LNCAP (cell line): ENCODE measurements around the gene PNRC1.

ENCODE experiments used
- TF ChIP-seq, protein P1 (sequence below): fragments of 450-650 bp; IDR thresholded peaks from 2 replicates; pipeline ENCODE4 v1.5.1; 2017; ENCODE audit warnings: mild to moderate bottlenecking

The PNRC1 gene

DNA sequence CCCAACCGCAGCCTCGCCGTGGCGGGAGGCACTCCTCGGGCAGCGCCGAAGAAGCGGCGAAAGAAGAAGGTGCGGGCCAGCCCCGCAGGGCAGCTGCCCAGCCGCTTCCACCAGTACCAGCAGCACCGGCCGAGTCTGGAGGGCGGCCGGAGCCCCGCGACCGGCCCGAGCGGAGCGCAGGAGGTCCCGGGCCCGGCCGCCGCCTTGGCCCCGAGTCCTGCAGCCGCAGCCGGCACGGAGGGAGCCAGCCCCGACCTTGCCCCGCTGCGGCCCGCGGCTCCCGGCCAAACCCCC lies 525 bp downstream of the PNRC1 start:
- TF ChIP-seq, protein P1, sequence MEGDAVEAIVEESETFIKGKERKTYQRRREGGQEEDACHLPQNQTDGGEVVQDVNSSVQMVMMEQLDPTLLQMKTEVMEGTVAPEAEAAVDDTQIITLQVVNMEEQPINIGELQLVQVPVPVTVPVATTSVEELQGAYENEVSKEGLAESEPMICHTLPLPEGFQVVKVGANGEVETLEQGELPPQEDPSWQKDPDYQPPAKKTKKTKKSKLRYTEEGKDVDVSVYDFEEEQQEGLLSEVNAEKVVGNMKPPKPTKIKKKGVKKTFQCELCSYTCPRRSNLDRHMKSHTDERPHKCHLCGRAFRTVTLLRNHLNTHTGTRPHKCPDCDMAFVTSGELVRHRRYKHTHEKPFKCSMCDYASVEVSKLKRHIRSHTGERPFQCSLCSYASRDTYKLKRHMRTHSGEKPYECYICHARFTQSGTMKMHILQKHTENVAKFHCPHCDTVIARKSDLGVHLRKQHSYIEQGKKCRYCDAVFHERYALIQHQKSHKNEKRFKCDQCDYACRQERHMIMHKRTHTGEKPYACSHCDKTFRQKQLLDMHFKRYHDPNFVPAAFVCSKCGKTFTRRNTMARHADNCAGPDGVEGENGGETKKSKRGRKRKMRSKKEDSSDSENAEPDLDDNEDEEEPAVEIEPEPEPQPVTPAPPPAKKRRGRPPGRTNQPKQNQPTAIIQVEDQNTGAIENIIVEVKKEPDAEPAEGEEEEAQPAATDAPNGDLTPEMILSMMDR = no peak

DNA sequence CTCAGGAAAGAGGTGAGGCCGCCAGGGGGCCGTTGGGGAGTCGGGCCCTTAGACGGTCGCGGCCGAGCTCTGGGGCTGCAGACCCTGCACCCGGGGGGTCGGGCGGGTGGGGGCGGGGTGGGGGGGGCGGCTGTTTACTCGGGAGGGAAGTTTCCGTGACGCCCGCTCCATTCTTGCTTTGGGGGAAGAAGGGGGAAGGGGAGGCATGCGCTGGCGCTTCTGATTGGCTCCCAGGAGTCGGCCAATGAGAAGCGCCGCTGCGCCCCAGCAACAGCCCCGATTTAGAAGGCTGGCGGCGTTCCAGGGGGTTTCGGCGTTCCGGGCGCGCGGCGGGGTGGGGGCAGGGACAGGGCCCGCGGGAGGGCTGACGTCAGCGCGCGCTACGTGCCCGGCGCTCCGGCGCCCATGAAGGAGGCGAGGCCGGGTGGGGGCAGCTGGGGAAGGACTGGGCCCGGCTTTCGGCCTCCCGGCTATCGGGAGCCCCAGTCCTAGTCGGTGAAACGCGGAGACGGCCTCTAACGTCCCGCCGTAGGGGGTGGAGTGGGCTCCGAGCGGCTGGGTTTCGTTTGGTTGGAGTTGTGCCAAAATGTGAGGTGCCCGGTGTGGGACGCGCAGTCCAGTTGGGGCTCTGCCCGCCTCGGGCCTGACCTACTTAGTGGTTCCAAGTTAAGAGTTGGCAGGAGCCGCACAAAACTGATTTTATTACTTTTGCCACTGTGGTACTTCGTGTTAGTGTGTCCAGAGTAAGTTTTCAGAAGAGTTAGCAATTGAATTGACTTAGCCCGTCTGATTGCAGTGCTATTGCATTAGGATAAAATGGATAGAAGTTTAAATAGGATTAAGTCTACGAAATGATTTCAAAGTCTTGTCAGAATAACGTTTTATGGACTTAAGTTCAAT lies 1.1 kb downstream of the PNRC1 start:
- TF ChIP-seq, protein P1 = no peak

DNA sequence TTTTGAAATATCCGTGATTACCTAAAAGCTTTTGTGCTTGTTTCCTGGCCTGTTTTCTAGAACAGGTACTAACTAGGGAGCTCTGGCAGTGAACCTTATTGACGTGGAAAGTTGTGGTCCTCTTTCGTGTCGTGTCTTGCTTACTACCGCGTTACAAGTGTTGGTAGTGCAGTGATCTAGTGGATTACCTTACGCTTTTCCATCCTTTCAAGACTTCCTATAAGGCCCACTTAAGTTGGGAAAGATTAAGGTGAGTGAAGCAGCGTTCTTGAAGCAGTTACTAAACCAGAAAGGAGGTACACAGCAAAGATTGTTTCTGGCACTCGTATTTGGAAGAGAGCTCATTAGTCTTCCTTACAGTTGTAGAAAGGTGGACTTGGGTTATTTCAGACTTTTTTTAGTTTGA lies 1.9 kb downstream of the PNRC1 start:
- TF ChIP-seq, protein P1 = no peak

DNA sequence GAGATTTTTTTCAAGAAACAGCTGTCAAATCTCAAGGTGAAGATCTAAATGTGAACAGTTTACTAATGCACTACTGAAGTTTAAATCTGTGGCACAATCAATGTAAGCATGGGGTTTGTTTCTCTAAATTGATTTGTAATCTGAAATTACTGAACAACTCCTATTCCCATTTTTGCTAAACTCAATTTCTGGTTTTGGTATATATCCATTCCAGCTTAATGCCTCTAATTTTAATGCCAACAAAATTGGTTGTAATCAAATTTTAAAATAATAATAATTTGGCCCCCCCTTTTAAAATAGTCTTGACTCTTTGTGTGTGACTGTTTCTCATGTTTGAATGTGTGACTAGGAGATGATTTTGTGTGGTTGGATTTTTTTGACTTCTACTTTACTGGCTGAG lies 4.0 kb downstream of the PNRC1 start:
- TF ChIP-seq, protein P1 = no peak

DNA sequence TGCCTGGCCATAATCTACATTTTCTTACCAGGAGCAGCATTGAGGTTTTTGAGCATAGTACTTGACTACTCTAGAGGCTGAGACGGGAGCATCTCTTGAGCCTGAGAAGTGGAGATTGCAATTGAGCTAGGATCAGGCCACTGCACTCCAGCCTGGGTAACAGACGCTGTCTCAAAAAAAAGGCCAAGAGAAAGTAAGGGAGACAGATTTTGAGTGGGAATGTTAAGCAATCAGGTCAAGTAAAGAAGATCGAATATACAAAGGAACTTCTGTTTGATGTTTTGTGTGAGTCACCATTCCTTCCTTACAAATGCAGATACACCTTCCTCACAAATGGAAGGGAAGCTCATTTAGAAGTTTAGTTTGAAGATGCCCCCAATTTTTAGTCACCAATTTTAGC lies 4.4 kb downstream of the PNRC1 start:
- TF ChIP-seq, protein P1 = no peak

DNA sequence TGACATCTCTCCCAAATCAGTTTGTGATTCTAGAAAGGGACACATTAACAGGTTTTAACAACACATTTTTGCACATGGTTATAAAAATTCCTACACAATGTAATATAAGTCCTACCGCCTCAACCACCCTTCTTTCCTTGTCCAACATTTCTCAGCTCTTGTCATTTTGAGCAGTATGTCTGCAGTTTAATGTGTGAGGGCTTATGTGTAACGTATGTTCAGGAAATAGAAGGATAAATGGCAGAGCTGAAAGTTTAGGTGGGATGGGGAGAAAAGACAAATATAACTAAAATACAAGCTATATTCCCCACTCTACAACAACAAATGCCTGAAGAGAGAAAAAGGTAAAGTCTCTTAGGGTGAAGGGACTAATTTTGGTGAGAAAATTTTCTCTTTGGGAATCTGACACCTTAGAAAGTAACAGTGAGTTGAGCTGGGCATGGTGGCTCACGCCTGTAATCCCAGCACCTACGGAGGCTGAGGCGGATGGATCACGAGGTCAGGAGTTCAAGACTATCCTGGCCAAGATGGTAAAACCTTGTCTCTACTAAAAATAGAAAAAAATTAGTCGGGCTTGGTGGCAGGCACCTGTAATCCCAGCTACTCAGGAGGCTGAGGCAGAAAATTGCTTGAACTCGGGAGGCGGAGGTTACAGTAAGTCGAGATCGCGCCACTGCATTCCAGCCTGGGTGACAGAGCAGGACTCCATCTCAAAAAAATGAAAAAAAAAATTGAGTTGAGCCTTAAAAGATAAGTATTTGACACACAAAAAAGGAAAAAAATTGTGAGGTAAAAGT lies 5.1 kb downstream of the PNRC1 start:
- TF ChIP-seq, protein P1 = no peak

DNA sequence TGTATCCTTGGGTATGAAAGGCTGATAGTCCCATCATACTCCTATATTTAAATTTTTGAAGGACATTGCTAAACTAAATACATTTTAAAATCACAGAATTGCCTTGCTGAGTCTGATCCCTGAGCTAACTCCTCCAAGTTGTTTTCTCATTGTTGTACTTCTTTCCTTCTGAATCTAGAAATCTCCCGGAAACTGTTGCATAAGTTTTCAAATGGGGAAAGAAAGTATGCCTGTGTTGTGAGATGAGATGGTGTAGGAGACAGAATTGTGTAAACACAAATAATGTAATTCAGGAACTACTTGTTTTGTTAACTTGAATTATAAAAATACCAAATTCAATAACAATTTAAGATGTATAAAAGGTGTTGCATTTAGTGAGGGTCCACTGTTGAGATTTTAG lies 7.3 kb downstream of the PNRC1 start:
- TF ChIP-seq, protein P1 = no peak
